GM23248 (cell line): ENCODE measurements around the gene RGPD4.

Experiments used
- EZH2 ChIP-seq: fragments of 200-600 bp; sonication (generic); IDR thresholded peaks from 2 replicates; pipeline ENCODE4 v1.6.1; 2018; ENCODE audit warnings: antibody characterized with exemption, mild to moderate bottlenecking; ENCODE audit not compliant: insufficient read depth, poor library complexity, severe bottlenecking
- EZH2phosphoT487 ChIP-seq: fragments of 200-600 bp; sonication (generic); IDR thresholded peaks from 2 replicates; pipeline ENCODE4 v1.6.1; 2018; ENCODE audit warnings: antibody characterized with exemption, moderate library complexity, mild to moderate bottlenecking, low read depth; ENCODE audit not compliant: insufficient read depth

DNA sequence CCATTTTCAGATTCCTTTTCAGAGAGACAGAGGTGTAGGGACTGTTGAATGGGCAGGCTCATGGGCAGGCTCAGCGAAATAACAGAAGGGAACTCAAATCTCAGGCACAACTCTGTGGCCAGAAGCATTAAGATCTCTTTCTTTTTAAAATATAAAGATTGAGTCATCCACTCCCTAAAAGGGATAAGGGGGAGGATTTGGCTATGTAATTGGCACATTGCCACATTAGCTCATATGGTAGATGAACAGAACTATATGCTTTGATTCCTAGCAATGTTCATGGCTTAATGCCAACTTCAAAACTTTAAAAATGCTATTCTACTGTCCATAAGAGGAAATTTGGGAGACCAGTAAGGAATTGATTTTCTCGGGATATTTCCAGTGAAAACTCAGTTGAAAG is 105.8 kb downstream of the RGPD4 start:
- TF ChIP-seq EZH2phosphoT487: no peak
- TF ChIP-seq EZH2: no peak
